Activated naive CD8-positive, alpha-beta T cell treated with anti-CD3 and anti-CD28 coated beads, Interleukin-2, amount 50 U/mL, for 24 hours (primary cell): ENCODE results near the gene HSCB.
"Not testable (repeated sequence)": the region's sequence is repeated elsewhere in the genome, so short reads cannot be mapped to it uniquely, and the experiment has no call there.

Source experiments
- ATAC-seq: fragments of 150-1000 bp; cut with Tn5 transposase; one replicate; pipeline ENCODE4 v1.10.0; 2021
- DNase-seq: peaks from one replicate; pipeline ENCODE4 v3.0.0; 2021
- H3K27ac Mint-ChIP-seq: one replicate; pipeline ENCODE4 v1.8.0; 2021; ENCODE audit warnings: mild to moderate bottlenecking, mixed read lengths
- H3K27me3 Mint-ChIP-seq: one replicate; pipeline ENCODE4 v1.8.0; 2021; ENCODE audit warnings: mixed read lengths
- H3K36me3 Mint-ChIP-seq: one replicate; pipeline ENCODE4 v1.8.0; 2021; ENCODE audit warnings: low read depth, mixed read lengths
- H3K4me1 Mint-ChIP-seq: one replicate; pipeline ENCODE4 v1.8.0; 2021; ENCODE audit warnings: mixed read lengths
- H3K4me3 Mint-ChIP-seq: one replicate; pipeline ENCODE4 v1.8.0; 2021; ENCODE audit warnings: mild to moderate bottlenecking, moderate library complexity, mixed read lengths
- H3K9me3 Mint-ChIP-seq: one replicate; pipeline ENCODE4 v1.8.0; 2021; ENCODE audit warnings: mixed read lengths

HSCB gene

GRCh38 chr22:28762000-28762399 is 20.2 kb downstream of the HSCB start:
- not testable (repeated sequence) for H3K36me3 Mint-ChIP-seq, H3K4me3 Mint-ChIP-seq, H3K4me1 Mint-ChIP-seq, H3K27ac Mint-ChIP-seq, ATAC-seq, H3K27me3 Mint-ChIP-seq, H3K9me3 Mint-ChIP-seq, DNase-seq

DNA sequence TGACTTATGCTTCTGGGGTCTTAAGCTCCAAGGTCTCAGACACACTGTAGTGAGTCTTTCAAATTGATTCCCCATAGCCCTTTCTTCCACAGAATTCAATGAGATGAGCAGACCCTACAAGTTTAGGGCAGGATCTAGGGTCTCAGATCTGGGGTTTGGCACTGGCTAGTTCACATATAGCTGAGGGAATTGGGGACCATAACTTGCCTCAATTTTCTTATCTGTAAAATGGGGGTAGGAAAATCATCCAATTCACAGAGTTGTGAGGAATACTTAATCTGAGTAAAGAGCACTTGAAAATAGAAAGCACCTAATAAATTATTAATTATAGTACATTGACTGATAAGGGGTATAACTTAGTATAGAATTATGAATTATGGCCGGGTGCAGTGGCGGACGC is 24.8 kb downstream of the HSCB start:
- DNase-seq (no peak), ATAC-seq (no peak)
- Mint-ChIP-seq H3K4me3 (no peak overlapping the region), H3K4me1 (no peaks in the 10 kb centered on the region), H3K9me3 (no peaks in the 10 kb centered on the region), H3K36me3 (no peaks in the 10 kb centered on the region), H3K27me3 (no peaks in the 10 kb centered on the region), H3K27ac (no peak overlapping the region)

- H3K27me3 Mint-ChIP-seq: no peaks in the 10 kb centered on the region
- DNase-seq (no peak), ATAC-seq (no peak)
- H3K4me1 Mint-ChIP-seq: peaks cover 9% of the 10 kb centered on the region
- peaks cover 6% of the 10 kb centered on the region for H3K36me3 Mint-ChIP-seq
- no peaks in the 10 kb centered on the region for H3K9me3 Mint-ChIP-seq
- no peak overlapping the region for H3K27ac Mint-ChIP-seq
- no peak overlapping the region for H3K4me3 Mint-ChIP-seq
Observed at GRCh38 chr22:28768701-28769393, 27.0 kb downstream of the HSCB start.

DNA sequence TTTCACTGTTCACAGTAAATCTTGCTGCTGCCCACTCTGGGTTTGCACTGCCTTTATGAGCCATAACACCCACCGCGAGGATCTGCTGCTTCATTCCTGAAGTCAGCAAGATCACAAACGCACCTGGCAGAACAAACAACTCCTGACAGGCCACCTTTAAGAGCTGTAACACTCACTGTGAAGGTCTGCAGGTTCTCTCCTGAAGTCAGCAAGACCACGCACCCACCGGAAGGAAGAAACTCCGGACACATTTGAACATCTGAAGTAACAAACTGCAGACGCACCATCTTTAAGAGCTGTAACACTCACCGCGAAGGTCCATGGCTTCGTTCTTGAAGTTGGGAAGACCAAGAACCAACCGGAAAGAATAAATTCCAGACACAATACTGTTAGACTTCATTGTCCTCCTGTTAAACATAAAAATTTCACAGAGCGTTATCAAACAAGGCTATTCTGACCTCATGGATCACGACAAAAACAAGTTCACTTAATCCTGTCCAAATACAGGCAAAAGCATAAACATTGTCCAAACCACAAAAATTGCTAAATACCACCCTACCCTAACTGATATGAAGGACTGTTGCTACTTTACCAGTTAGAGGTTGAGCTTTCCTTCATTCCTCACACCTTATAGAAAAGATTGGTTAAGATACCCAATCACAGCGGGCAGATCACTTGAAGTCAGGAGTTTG is 27.7 kb downstream of the HSCB start:
- Mint-ChIP-seq H3K4me1 (peaks cover 15% of the 10 kb centered on the region), H3K36me3 (peaks cover 8% of the 10 kb centered on the region), H3K27ac (no peak overlapping the region), H3K9me3 (no peaks in the 10 kb centered on the region), H3K4me3 (no peak overlapping the region), H3K27me3 (no peaks in the 10 kb centered on the region)
- DNase-seq (no peak), ATAC-seq (no peak)

DNA sequence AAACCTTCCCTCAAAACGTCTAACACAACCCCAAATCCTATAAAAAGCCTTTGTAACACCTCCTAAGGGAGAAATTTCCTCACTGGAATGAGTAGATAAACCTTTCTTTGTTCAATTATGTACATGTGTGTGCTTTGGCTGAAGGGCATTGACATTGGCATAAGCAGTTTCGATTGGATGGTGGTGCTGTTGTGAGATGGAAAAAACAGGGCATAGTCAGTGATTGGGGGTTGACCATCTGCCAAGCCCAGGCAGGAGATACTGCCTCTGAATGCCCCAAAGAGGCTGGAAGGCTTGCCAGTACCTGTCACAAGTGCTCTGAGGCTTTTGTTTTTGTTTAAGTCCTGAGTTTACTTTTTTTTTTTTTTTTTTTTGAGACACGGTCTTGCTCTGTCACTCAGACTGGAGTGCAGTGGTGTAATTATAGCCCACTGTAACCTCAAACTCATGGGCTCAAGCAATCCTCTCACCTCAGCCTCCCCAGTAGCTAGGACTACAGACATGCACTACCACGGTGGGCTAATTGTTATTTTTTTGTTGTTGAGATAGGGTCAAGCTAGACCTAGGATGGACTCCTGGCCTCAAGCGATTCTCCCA is 29.5 kb downstream of the HSCB start:
- Mint-ChIP-seq H3K27ac (no peak overlapping the region), H3K36me3 (peaks cover 18% of the 10 kb centered on the region), H3K4me1 (peaks cover 26% of the 10 kb centered on the region), H3K27me3 (no peaks in the 10 kb centered on the region), H3K4me3 (no peak overlapping the region), H3K9me3 (no peaks in the 10 kb centered on the region)
- ATAC-seq (no peak), DNase-seq (no peak)

GRCh38 chr22:28772633-28773460 is 31.0 kb downstream of the HSCB start, which contains the start of gene CCDC117:
TSS of gene CCDC117 (plus strand) at chr22:28772695. CDS start at chr22:28772850, 155 bp downstream.
- Mint-ChIP-seq H3K36me3 (peaks cover 18% of the 10 kb centered on the region), H3K27me3 (no peaks in the 10 kb centered on the region), H3K4me1 (peaks cover 26% of the 10 kb centered on the region), H3K4me3 (peak within 1 kb of the TSS; percentile 98), H3K9me3 (no peaks in the 10 kb centered on the region), H3K27ac (peak within 1 kb of the TSS; percentile 98)
- ATAC-seq (peak; percentile 93), DNase-seq (peak; percentile 92)

- no peaks in the 10 kb centered on the region for H3K27me3 Mint-ChIP-seq
- H3K4me3 Mint-ChIP-seq: peak overlapping the region; percentile 98
- peaks cover 26% of the 10 kb centered on the region for H3K4me1 Mint-ChIP-seq
- no peak for DNase-seq
- H3K9me3 Mint-ChIP-seq: no peaks in the 10 kb centered on the region
- peak overlapping the region; percentile 98 for H3K27ac Mint-ChIP-seq
- H3K36me3 Mint-ChIP-seq: peaks cover 18% of the 10 kb centered on the region
- peak; percentile 55 for ATAC-seq
Observed at GRCh38 chr22:28773461-28773867, 31.6 kb downstream of the HSCB start.

GRCh38 chr22:28774378-28774777 is 32.5 kb downstream of the HSCB start:
- H3K27me3 Mint-ChIP-seq: no peaks in the 10 kb centered on the region
- peak overlapping the region; percentile 98 for H3K4me3 Mint-ChIP-seq
- H3K9me3 Mint-ChIP-seq: no peaks in the 10 kb centered on the region
- no peak for ATAC-seq
- peak overlapping the region; percentile 40 for H3K27ac Mint-ChIP-seq
- peaks cover 18% of the 10 kb centered on the region for H3K36me3 Mint-ChIP-seq
- peaks cover 30% of the 10 kb centered on the region for H3K4me1 Mint-ChIP-seq
- DNase-seq: no peak

- peaks cover 24% of the 10 kb centered on the region for H3K36me3 Mint-ChIP-seq
- no peak overlapping the region for H3K4me3 Mint-ChIP-seq
- no peaks in the 10 kb centered on the region for H3K9me3 Mint-ChIP-seq
- no peak for DNase-seq
- H3K4me1 Mint-ChIP-seq: peaks cover 13% of the 10 kb centered on the region
- no peak overlapping the region for H3K27ac Mint-ChIP-seq
- H3K27me3 Mint-ChIP-seq: no peaks in the 10 kb centered on the region
- ATAC-seq: no peak
Observed at GRCh38 chr22:28779833-28780232, 38.0 kb downstream of the HSCB start.

GRCh38 chr22:28780296-28780695 is 38.5 kb downstream of the HSCB start:
- H3K4me3 Mint-ChIP-seq: no peak overlapping the region
- no peaks in the 10 kb centered on the region for H3K27me3 Mint-ChIP-seq
- no peak overlapping the region for H3K27ac Mint-ChIP-seq
- H3K36me3 Mint-ChIP-seq: peaks cover 25% of the 10 kb centered on the region
- peaks cover 11% of the 10 kb centered on the region for H3K4me1 Mint-ChIP-seq
- H3K9me3 Mint-ChIP-seq: no peaks in the 10 kb centered on the region
- DNase-seq (no peak), ATAC-seq (no peak)

DNA sequence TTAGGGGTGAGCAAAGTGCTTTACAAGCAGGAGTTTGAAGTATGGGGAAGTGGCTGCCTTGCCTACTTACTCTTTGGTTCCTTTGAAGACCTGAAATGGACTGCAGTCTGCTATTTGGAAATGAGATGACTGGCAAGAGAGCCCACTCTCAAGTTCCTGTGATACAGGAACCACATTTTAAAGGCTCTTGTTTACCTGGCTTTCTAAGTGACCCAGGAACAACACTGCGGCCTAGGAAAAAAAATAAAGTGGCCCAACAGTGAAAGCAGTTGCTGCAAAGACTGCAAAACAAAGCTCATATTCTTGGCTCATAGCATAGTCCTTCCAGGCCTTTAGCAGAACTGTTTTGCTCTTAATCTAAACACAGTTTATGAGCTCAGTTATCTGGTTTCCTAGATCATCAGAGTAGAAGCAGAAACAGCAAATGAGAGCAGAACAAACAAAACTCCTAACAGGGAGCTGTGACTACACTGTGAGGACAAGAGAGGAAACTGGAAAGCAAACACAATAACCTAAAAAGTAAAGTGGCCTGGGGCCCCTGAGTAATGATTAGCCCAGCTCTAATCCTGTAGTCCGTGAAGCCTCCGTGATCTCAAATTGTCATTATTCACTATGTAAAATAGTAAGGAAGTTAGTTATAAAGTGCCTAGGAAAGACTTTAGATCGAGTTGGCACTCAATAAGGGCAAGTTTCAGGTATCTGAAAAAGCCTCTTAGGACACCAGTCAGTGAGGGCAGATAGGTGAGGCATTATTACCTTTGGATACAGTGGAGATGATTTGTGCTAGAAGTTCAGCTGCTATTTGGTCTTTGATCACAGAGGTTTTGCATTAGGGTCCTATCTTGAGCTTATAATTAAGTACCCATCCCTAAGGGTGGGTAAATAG is 42.2 kb downstream of the HSCB start:
- no peaks in the 10 kb centered on the region for H3K27me3 Mint-ChIP-seq
- H3K4me3 Mint-ChIP-seq: no peak overlapping the region
- peaks cover 6% of the 10 kb centered on the region for H3K4me1 Mint-ChIP-seq
- no peak for ATAC-seq
- no peaks in the 10 kb centered on the region for H3K9me3 Mint-ChIP-seq
- peaks cover 31% of the 10 kb centered on the region for H3K36me3 Mint-ChIP-seq
- H3K27ac Mint-ChIP-seq: no peak overlapping the region
- DNase-seq: no peak

- H3K27ac Mint-ChIP-seq: peak overlapping the region; percentile 23
- H3K4me3 Mint-ChIP-seq: no peak overlapping the region
- peaks cover 23% of the 10 kb centered on the region for H3K36me3 Mint-ChIP-seq
- no peaks in the 10 kb centered on the region for H3K27me3 Mint-ChIP-seq
- peaks cover 27% of the 10 kb centered on the region for H3K4me1 Mint-ChIP-seq
- no peaks in the 10 kb centered on the region for H3K9me3 Mint-ChIP-seq
- ATAC-seq (no peak), DNase-seq (no peak)
Observed at GRCh38 chr22:28788601-28789000, 46.8 kb downstream of the HSCB start.

GRCh38 chr22:28791124-28791523 is 49.3 kb downstream of the HSCB start:
- H3K4me3 Mint-ChIP-seq: no peak overlapping the region

More at GRCh38 chr22:28791124-28791523, 49.3 kb downstream of the HSCB start:
- peaks cover 47% of the 10 kb centered on the region for H3K4me1 Mint-ChIP-seq
- no peak overlapping the region for H3K27ac Mint-ChIP-seq
- peaks cover 34% of the 10 kb centered on the region for H3K36me3 Mint-ChIP-seq
- no peaks in the 10 kb centered on the region for H3K9me3 Mint-ChIP-seq
- H3K27me3 Mint-ChIP-seq: no peaks in the 10 kb centered on the region
- ATAC-seq (no peak), DNase-seq (no peak)
